ENCODE data around the gene UBE2E2. TPM values are rescaled to one million over a fixed set of nuclear protein-coding genes. Genes with fewer than 3 reads are reported as not detected.

The UBE2E2 gene
- total and polyA plus RNA-seq, 2 of the 13 experiments (the other 11 are each of a cell fraction or from before 2014, with no cell fraction given): 0.77 to 1.5 TPM

- Histone ChIP-seq H3K27me3 (ENCODE audit: control insufficient read depth in 1 of 2, insufficient read depth in 2 of 2, low read length in 2 of 2) (no peaks in the 10 kb centered on the region), H3K36me3 (replicated peaks in 1 of 2; ENCODE audit: control insufficient read depth in 1 of 2, insufficient read depth in 2 of 2, low read length in 2 of 2) (no peaks in the 10 kb centered on the region), H4K20me1 (ENCODE audit: insufficient read depth, low read length) (no peaks in the 10 kb centered on the region), H3K4me3 (replicated peaks in 1 of 3; ENCODE audit: insufficient read depth in 1 of 3, low read depth in 2 of 3, low read length in 3 of 3) (no peak overlapping the region), H3K9ac (ENCODE audit: insufficient read depth, low read depth, low read length) (no peak overlapping the region), H3K79me2 (ENCODE audit: insufficient read depth, low read length) (no peaks in the 10 kb centered on the region), H2AFZ (ENCODE audit: low read length) (no peak overlapping the region), H3K4me1 (ENCODE audit: insufficient read depth, low read length) (no peaks in the 10 kb centered on the region), H3K9me3 (ENCODE audit: low read length) (no peaks in the 10 kb centered on the region), H3K27ac (ENCODE audit: extremely low read length, insufficient read depth, low read length) (no peak overlapping the region), H3K4me2 (ENCODE audit: low read depth, low read length) (no peak overlapping the region)
- no peak for ATAC-seq
- no peak for DNase-seq (ENCODE audit: low spot score)
- no TSS peak for BruUV-seq (replicated peaks)
- in situ Hi-C loops (cut with HindIII; ENCODE audit: extremely low pct_ligation_motif_present, low pct_unique_long_range_greater_than_20kb) (no loop called here), intact Hi-C loops (cut with micrococcal nuclease; ENCODE audit: unreplicated experiment) (no loop called here)
- no peak for FAIRE-seq
- ChIA-PET POLR2A (no interaction called here), CTCF (ENCODE audit: low intra/inter-chr PET ratio, low total read pairs) (no interaction called here)
- 0% methylated on average over 3 of the region's 3 CpGs for WGBS (ENCODE audit: low lambda C conversion rate)
- TF ChIP-seq ZNF367 (CRISPR knock-in tag; IDR thresholded peaks at IDR 0.05; ENCODE audit: borderline replicate concordance) (no peak), HES4 (CRISPR knock-in tag; IDR thresholded peaks at IDR 0.05; ENCODE audit: borderline replicate concordance) (no peak), TARDBP (CRISPR knock-in tag; IDR thresholded peaks at IDR 0.05) (no peak), TBX2 (CRISPR knock-in tag; IDR thresholded peaks at IDR 0.05; ENCODE audit: borderline replicate concordance) (no peak), THRA (CRISPR knock-in tag; IDR thresholded peaks at IDR 0.05; ENCODE audit: borderline replicate concordance) (no peak), TBX3 (IDR thresholded peaks at IDR 0.05; ENCODE audit: borderline replicate concordance) (no peak), KDM2A (CRISPR knock-in tag; IDR thresholded peaks at IDR 0.05; ENCODE audit: borderline replicate concordance, low read depth) (no peak), ZNF318 (CRISPR knock-in tag; IDR thresholded peaks at IDR 0.05) (no peak), REXO4 (CRISPR knock-in tag; IDR thresholded peaks at IDR 0.05; ENCODE audit: borderline replicate concordance) (no peak), ZBTB20 (CRISPR knock-in tag; IDR thresholded peaks at IDR 0.05; ENCODE audit: borderline replicate concordance, low read depth) (no peak), SKIL (CRISPR knock-in tag; IDR thresholded peaks at IDR 0.05; ENCODE audit: borderline replicate concordance) (no peak), HOXA9 (CRISPR knock-in tag; IDR thresholded peaks at IDR 0.05; ENCODE audit: borderline replicate concordance) (no peak)
Measured at GRCh38 chr3:23387286-23387918, 184.3 kb downstream of the UBE2E2 start.

All from HepG2 (cell line).